ENCODE measurements around the gene SEC24D. TPM values are rescaled to one million over a fixed set of nuclear protein-coding genes. Genes with fewer than 3 reads are reported as not detected.

SEC24D gene
- total and polyA plus RNA-seq, 2 experiments from 2014 or later, result 37.6 to 94.8 TPM

DNA sequence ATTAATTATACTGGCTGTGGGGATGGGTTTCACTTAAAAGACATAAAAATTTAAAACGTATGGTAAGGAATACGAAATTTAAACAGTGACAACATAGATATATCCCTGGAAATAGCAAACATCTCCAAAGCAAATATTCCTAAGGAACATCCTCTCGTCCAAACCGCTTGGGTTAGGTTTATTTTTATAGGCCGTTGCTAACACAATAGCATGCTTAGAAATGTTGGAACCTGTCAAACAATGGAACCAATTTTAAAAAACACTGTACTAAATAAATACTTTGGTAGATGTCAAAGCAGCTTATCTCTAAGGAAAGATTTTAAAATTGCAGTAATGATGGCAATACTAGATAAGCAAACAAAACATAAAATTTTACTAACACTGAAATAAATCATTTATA, 45.4 kb downstream of the SEC24D start:
- H3K36me3 ChIP-seq (ENCODE audit: insufficient read depth), result peaks cover 9% of the 10 kb centered on the region
- H3K4me1 Mint-ChIP-seq, result no peaks in the 10 kb centered on the region
- no peak overlapping the region for H3K27ac Mint-ChIP-seq
- H3K4me3 ChIP-seq, result no peak overlapping the region
- no peak for DNase-seq (ENCODE audit: low spot score)
- H2AFZ ChIP-seq, result no peak overlapping the region
- H3K36me3 Mint-ChIP-seq (ENCODE audit: low read depth), result peaks cover 37% of the 10 kb centered on the region
- no peaks in the 10 kb centered on the region for H3K27me3 ChIP-seq (ENCODE audit: insufficient read depth)
- H4K20me1 ChIP-seq (replicated peaks; ENCODE audit: insufficient read depth), result no peaks in the 10 kb centered on the region
- peaks cover 3% of the 10 kb centered on the region; the same call in 1 of the 2 replicates for H3F3A ChIP-seq (replicated peaks; ENCODE audit: low read depth)
- H3K9me3 Mint-ChIP-seq, result peaks cover 6% of the 10 kb centered on the region; the same call in 1 of the 3 replicates
- no peak overlapping the region for H3K27ac ChIP-seq (ENCODE audit: low read depth)
- no peaks in the 10 kb centered on the region for H3K4me1 ChIP-seq (ENCODE audit: insufficient read depth)
- H3K9me2 ChIP-seq (ENCODE audit: insufficient read depth), result no peaks in the 10 kb centered on the region
- H3K4me2 ChIP-seq, result no peak overlapping the region
- ATAC-seq, result no peak
- H3K79me2 ChIP-seq (replicated peaks; ENCODE audit: insufficient read depth), result no peaks in the 10 kb centered on the region
- H3K4me3 Mint-ChIP-seq, result no peak overlapping the region
- no peaks in the 10 kb centered on the region for H3K27me3 Mint-ChIP-seq (ENCODE audit: insufficient read depth, low read depth, poor library complexity)
- TF ChIP-seq, protein P1, sequence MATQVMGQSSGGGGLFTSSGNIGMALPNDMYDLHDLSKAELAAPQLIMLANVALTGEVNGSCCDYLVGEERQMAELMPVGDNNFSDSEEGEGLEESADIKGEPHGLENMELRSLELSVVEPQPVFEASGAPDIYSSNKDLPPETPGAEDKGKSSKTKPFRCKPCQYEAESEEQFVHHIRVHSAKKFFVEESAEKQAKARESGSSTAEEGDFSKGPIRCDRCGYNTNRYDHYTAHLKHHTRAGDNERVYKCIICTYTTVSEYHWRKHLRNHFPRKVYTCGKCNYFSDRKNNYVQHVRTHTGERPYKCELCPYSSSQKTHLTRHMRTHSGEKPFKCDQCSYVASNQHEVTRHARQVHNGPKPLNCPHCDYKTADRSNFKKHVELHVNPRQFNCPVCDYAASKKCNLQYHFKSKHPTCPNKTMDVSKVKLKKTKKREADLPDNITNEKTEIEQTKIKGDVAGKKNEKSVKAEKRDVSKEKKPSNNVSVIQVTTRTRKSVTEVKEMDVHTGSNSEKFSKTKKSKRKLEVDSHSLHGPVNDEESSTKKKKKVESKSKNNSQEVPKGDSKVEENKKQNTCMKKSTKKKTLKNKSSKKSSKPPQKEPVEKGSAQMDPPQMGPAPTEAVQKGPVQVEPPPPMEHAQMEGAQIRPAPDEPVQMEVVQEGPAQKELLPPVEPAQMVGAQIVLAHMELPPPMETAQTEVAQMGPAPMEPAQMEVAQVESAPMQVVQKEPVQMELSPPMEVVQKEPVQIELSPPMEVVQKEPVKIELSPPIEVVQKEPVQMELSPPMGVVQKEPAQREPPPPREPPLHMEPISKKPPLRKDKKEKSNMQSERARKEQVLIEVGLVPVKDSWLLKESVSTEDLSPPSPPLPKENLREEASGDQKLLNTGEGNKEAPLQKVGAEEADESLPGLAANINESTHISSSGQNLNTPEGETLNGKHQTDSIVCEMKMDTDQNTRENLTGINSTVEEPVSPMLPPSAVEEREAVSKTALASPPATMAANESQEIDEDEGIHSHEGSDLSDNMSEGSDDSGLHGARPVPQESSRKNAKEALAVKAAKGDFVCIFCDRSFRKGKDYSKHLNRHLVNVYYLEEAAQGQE (IDR thresholded peaks at IDR 0.05; ENCODE audit: unreplicated experiment), result no peak
- no peak for TF ChIP-seq ZNF331 (CRISPR knock-in tag; IDR thresholded peaks at IDR 0.05; ENCODE audit: low read depth)
- no peak for TF ChIP-seq JUNB (IDR thresholded peaks at IDR 0.05; ENCODE audit: unreplicated experiment)
- TF ChIP-seq EZH2 (IDR thresholded peaks at IDR 0.05; ENCODE audit: low read depth, unreplicated experiment), result no peak
- TF ChIP-seq POLR2AphosphoS5 (IDR thresholded peaks at IDR 0.05; ENCODE audit: low read depth), result no peak
- TF ChIP-seq, protein P2, sequence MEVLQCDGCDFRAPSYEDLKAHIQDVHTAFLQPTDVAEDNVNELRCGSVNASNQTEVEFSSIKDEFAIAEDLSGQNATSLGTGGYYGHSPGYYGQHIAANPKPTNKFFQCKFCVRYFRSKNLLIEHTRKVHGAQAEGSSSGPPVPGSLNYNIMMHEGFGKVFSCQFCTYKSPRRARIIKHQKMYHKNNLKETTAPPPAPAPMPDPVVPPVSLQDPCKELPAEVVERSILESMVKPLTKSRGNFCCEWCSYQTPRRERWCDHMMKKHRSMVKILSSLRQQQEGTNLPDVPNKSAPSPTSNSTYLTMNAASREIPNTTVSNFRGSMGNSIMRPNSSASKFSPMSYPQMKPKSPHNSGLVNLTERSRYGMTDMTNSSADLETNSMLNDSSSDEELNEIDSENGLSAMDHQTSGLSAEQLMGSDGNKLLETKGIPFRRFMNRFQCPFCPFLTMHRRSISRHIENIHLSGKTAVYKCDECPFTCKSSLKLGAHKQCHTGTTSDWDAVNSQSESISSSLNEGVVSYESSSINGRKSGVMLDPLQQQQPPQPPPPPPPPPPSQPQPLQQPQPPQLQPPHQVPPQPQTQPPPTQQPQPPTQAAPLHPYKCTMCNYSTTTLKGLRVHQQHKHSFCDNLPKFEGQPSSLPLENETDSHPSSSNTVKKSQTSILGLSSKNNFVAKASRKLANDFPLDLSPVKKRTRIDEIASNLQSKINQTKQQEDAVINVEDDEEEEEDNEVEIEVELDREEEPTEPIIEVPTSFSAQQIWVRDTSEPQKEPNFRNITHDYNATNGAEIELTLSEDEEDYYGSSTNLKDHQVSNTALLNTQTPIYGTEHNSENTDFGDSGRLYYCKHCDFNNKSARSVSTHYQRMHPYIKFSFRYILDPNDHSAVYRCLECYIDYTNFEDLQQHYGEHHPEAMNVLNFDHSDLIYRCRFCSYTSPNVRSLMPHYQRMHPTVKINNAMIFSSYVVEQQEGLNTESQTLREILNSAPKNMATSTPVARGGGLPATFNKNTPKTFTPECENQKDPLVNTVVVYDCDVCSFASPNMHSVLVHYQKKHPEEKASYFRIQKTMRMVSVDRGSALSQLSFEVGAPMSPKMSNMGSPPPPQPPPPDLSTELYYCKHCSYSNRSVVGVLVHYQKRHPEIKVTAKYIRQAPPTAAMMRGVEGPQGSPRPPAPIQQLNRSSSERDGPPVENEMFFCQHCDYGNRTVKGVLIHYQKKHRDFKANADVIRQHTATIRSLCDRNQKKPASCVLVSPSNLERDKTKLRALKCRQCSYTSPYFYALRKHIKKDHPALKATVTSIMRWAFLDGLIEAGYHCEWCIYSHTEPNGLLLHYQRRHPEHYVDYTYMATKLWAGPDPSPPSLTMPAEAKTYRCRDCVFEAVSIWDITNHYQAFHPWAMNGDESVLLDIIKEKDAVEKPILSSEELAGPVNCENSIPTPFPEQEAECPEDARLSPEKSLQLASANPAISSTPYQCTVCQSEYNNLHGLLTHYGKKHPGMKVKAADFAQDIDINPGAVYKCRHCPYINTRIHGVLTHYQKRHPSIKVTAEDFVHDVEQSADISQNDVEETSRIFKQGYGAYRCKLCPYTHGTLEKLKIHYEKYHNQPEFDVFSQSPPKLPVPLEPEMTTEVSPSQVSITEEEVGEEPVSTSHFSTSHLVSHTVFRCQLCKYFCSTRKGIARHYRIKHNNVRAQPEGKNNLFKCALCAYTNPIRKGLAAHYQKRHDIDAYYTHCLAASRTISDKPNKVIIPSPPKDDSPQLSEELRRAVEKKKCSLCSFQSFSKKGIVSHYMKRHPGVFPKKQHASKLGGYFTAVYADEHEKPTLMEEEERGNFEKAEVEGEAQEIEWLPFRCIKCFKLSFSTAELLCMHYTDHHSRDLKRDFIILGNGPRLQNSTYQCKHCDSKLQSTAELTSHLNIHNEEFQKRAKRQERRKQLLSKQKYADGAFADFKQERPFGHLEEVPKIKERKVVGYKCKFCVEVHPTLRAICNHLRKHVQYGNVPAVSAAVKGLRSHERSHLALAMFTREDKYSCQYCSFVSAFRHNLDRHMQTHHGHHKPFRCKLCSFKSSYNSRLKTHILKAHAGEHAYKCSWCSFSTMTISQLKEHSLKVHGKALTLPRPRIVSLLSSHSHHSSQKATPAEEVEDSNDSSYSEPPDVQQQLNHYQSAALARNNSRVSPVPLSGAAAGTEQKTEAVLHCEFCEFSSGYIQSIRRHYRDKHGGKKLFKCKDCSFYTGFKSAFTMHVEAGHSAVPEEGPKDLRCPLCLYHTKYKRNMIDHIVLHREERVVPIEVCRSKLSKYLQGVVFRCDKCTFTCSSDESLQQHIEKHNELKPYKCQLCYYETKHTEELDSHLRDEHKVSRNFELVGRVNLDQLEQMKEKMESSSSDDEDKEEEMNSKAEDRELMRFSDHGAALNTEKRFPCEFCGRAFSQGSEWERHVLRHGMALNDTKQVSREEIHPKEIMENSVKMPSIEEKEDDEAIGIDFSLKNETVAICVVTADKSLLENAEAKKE (CRISPR knock-in tag; IDR thresholded peaks at IDR 0.05), result no peak
- TF ChIP-seq EZH2phosphoT487 (IDR thresholded peaks at IDR 0.05; ENCODE audit: unreplicated experiment), result no peak
- no peak for TF ChIP-seq CREB1 (CRISPR knock-in tag; IDR thresholded peaks at IDR 0.05; ENCODE audit: low read depth)
- no peak for TF ChIP-seq ETS1 (IDR thresholded peaks at IDR 0.05)
- TF ChIP-seq ZNF114 (CRISPR knock-in tag; IDR thresholded peaks at IDR 0.05), result no peak
- no peak for TF ChIP-seq CTCF (conservative IDR thresholded peaks at IDR 0.05; ENCODE audit: low read depth in 2 of 2)
- no peak for TF ChIP-seq NANOG (IDR thresholded peaks at IDR 0.05; ENCODE audit: borderline replicate concordance)
- no peak for TF ChIP-seq STAT1 (IDR thresholded peaks at IDR 0.05; ENCODE audit: unreplicated experiment)
